Mucosa of rectum (tissue), 2 donors: Measurements from ENCODE around the gene CD38.
"Not testable (repeated sequence)": the region's sequence is repeated elsewhere in the genome, so short reads cannot be mapped to it uniquely, and the experiment has no call there.

Experiments
- H3K27ac ChIP-seq, 2 donors: one replicate each; pipeline ENCODE4 v1.7.0; 2013; ENCODE audit warnings: inconsistent platforms in 2 of 2, low read depth in 2 of 2, low read length in 2 of 2
- H3K27me3 ChIP-seq, 2 donors: one replicate each; pipeline ENCODE4 v1.7.0; 2013; ENCODE audit warnings: low read length in 2 of 2; ENCODE audit not compliant: control insufficient read depth in 2 of 2, insufficient read depth in 2 of 2
- H3K36me3 ChIP-seq, 2 donors: one replicate each; pipeline ENCODE4 v1.7.0; 2013; ENCODE audit warnings: low read length in 2 of 2; ENCODE audit not compliant: control insufficient read depth in 2 of 2, insufficient read depth in 2 of 2
- H3K4me1 ChIP-seq, 2 donors: one replicate each; pipeline ENCODE4 v1.7.0; 2013; ENCODE audit warnings: low read length in 2 of 2, mild to moderate bottlenecking in 1 of 2; ENCODE audit not compliant: control insufficient read depth in 2 of 2, insufficient read depth in 2 of 2
- H3K4me3 ChIP-seq, 2 donors: one replicate each; pipeline ENCODE4 v1.7.0; 2013; ENCODE audit warnings: low read length in 2 of 2
- H3K9ac ChIP-seq, 2 donors: one replicate each; pipeline ENCODE4 v1.7.0; 2013; ENCODE audit warnings: low read length in 2 of 2, low read depth in 1 of 2, mild to moderate bottlenecking in 1 of 2
- H3K9me3 ChIP-seq, 2 donors: one replicate each; pipeline ENCODE4 v1.7.0; 2013; ENCODE audit warnings: low read length in 2 of 2; ENCODE audit not compliant: control insufficient read depth in 2 of 2
- donor health status: healthy.
- donor health status: Normal muscosa, but diverticular disease.

The CD38 gene

GRCh38 chr4:15832523-15833451 is 54.7 kb downstream of the CD38 start:
- H3K4me1 ChIP-seq = no peaks in the 10 kb centered on the region
- no peak overlapping the region for H3K4me3 ChIP-seq
- no peaks in the 10 kb centered on the region for H3K9me3 ChIP-seq
- no peak overlapping the region for H3K9ac ChIP-seq
- no peaks in the 10 kb centered on the region for H3K36me3 ChIP-seq
- H3K27ac ChIP-seq = no peak overlapping the region
- no peaks in the 10 kb centered on the region for H3K27me3 ChIP-seq

GRCh38 chr4:15833801-15834200 is 55.7 kb downstream of the CD38 start:
- Histone ChIP-seq H3K9ac (no peak overlapping the region), H3K4me1 (no peaks in the 10 kb centered on the region), H3K4me3 (no peak overlapping the region), H3K36me3 (no peaks in the 10 kb centered on the region), H3K27me3 (no peaks in the 10 kb centered on the region), H3K9me3 (no peaks in the 10 kb centered on the region), H3K27ac (no peak overlapping the region)

DNA sequence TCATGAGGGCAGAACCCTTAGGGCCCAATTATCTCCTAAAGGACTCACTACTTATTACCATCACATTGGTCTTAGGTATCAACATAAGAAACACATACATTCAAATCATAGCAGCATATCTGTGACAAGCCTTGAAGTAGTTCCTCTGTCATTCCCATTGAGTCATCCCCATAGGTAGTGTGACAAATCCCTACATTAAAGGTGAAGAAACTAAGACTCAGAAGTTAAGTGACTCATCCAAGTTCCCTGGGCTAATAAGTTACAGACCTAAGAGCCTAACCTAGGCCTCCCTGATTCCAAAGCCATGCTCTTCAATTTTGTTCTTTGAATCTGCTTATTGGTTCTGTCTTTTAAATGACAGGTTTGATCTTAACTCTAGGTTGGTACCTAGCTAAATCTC is 58.2 kb downstream of the CD38 start:
- no peak overlapping the region for H3K27ac ChIP-seq
- no peaks in the 10 kb centered on the region for H3K4me1 ChIP-seq
- H3K36me3 ChIP-seq = peaks cover 0 to 3% of the 10 kb centered on the region in 2 donors
- H3K4me3 ChIP-seq = no peak overlapping the region
- H3K9ac ChIP-seq = no peak overlapping the region
- H3K9me3 ChIP-seq = no peaks in the 10 kb centered on the region
- H3K27me3 ChIP-seq = no peaks in the 10 kb centered on the region

GRCh38 chr4:15837591-15837990 is 59.5 kb downstream of the CD38 start:
- no peak overlapping the region for H3K9ac ChIP-seq
- no peak overlapping the region for H3K27ac ChIP-seq
- peaks cover 0 to 3% of the 10 kb centered on the region in 2 donors for H3K36me3 ChIP-seq
- no peak overlapping the region for H3K4me3 ChIP-seq
- no peaks in the 10 kb centered on the region for H3K27me3 ChIP-seq
- no peaks in the 10 kb centered on the region for H3K4me1 ChIP-seq
- no peaks in the 10 kb centered on the region for H3K9me3 ChIP-seq

DNA sequence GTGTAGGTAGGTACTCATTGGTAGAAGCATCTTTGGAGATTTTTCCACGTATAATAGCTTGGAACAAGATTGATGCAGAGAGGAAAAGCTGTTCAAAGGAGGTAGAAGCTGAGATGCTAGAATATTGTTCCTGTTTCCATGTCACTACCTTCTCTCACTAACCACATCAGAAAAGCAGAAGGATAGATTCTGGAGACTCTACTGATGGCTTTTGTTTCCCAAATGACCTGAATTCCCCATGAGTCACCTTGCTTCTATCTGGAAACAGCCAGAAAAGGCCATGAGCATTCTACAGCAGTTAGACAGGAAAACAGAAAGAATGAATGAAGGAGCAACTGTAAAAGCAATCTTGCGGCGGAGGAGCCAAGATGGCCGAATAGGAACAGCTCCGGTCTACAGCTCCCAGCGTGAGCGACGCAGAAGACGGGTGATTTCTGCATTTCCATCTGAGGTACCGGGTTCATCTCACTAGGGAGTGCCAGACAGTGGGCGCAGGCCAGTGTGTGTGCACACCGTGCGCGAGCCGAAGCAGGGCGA is 63.1 kb downstream of the CD38 start:
- H3K9ac ChIP-seq, H3K27ac ChIP-seq, H3K4me1 ChIP-seq, H3K36me3 ChIP-seq, H3K9me3 ChIP-seq, H3K27me3 ChIP-seq, H3K4me3 ChIP-seq: not testable (repeated sequence)

DNA sequence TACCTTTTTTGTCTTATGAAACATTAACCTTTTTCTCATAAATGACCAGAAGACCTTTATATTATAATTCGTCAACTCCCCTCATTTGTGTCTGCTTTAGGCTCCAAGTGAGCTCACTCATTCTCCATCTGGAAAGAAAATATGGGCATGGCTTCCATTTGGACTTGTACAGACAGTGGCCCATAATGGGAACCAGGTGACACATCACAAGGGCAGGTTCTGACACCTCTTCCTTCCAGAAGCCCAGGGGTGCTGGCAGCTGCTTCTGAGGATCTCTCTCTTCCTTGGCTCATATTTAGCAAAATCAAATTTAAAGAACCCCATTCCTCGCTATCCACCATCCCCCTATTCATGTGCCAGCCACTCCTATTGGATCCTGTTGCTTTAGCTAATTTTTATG is 69.6 kb downstream of the CD38 start:
- no peaks in the 10 kb centered on the region for H3K36me3 ChIP-seq
- no peak overlapping the region for H3K4me3 ChIP-seq
- H3K27ac ChIP-seq = no peak overlapping the region
- no peaks in the 10 kb centered on the region for H3K27me3 ChIP-seq
- no peaks in the 10 kb centered on the region for H3K9me3 ChIP-seq
- no peaks in the 10 kb centered on the region for H3K4me1 ChIP-seq
- H3K9ac ChIP-seq = no peak overlapping the region

- no peaks in the 10 kb centered on the region for H3K27me3 ChIP-seq
- H3K36me3 ChIP-seq = no peaks in the 10 kb centered on the region
- no peak overlapping the region for H3K27ac ChIP-seq
- H3K4me3 ChIP-seq = no peak overlapping the region
- no peaks in the 10 kb centered on the region for H3K4me1 ChIP-seq
- no peaks in the 10 kb centered on the region for H3K9me3 ChIP-seq
- H3K9ac ChIP-seq = no peak overlapping the region
These were observed 70.2 kb downstream of the CD38 start for GRCh38 chr4:15848191-15848842.

- no peaks in the 10 kb centered on the region for H3K27me3 ChIP-seq
- no peak overlapping the region for H3K4me3 ChIP-seq
- no peak overlapping the region for H3K9ac ChIP-seq
- H3K4me1 ChIP-seq = no peaks in the 10 kb centered on the region
- H3K9me3 ChIP-seq = no peaks in the 10 kb centered on the region
- H3K27ac ChIP-seq = no peak overlapping the region
- H3K36me3 ChIP-seq = no peaks in the 10 kb centered on the region
These were observed 73.8 kb downstream of the CD38 start for GRCh38 chr4:15851969-15852368.

DNA sequence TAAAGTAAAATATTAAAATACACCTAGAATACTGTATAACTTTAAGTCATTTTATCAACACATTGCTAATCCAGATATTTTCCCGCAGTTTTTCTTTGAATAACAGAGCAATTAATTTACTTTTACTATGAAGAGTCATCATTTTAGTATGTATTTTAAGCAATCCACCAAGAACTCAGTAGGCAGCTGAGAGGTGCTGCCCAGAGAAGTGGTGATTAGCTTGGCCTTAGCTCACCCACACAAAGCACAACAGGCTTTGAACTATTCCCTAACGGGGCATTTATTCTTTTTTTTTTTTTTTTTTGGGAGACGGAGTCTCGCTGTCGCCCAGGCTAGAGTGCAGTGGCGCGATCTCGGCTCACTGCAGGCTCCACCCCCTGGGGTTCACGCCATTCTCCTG is 74.4 kb downstream of the CD38 start:
- Histone ChIP-seq H3K4me3 (no peak overlapping the region), H3K9me3 (no peaks in the 10 kb centered on the region), H3K4me1 (no peaks in the 10 kb centered on the region), H3K27me3 (no peaks in the 10 kb centered on the region), H3K27ac (no peak overlapping the region), H3K9ac (no peak overlapping the region), H3K36me3 (no peaks in the 10 kb centered on the region)

DNA sequence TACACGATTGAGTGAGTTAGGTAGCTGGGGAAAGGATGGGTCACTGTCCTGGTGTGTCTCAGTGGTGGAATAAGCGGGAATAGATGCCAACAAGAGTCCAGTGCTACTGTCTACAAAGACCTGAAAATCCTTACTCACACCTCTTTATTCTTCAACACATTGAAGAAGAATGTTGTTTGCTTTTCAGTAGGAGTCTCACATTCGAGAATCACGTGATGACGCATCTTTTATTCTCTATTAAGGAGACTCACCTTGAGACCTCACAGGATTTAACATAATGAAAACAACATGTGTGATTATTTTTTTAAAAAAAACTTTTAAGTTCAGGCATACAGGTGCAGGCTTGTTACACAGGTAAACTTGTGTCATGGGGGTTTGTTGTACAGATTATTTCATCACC is 75.2 kb downstream of the CD38 start:
- no peaks in the 10 kb centered on the region for H3K36me3 ChIP-seq
- H3K9me3 ChIP-seq = no peaks in the 10 kb centered on the region
- no peaks in the 10 kb centered on the region for H3K27me3 ChIP-seq
- no peak overlapping the region for H3K27ac ChIP-seq
- H3K4me3 ChIP-seq = no peak overlapping the region
- no peaks in the 10 kb centered on the region for H3K4me1 ChIP-seq
- H3K9ac ChIP-seq = no peak overlapping the region
